CD4-positive, alpha-beta T cell treated with Interleukin-12 subunit alpha and Interleukin-12 subunit beta, for 1 hour (primary cell): ENCODE measurements around the gene PLEKHJ1.

Source experiments
- DNase-seq: peaks from one replicate; pipeline ENCODE4 v3.0.0-alpha.2; 2020

Gene PLEKHJ1

DNA sequence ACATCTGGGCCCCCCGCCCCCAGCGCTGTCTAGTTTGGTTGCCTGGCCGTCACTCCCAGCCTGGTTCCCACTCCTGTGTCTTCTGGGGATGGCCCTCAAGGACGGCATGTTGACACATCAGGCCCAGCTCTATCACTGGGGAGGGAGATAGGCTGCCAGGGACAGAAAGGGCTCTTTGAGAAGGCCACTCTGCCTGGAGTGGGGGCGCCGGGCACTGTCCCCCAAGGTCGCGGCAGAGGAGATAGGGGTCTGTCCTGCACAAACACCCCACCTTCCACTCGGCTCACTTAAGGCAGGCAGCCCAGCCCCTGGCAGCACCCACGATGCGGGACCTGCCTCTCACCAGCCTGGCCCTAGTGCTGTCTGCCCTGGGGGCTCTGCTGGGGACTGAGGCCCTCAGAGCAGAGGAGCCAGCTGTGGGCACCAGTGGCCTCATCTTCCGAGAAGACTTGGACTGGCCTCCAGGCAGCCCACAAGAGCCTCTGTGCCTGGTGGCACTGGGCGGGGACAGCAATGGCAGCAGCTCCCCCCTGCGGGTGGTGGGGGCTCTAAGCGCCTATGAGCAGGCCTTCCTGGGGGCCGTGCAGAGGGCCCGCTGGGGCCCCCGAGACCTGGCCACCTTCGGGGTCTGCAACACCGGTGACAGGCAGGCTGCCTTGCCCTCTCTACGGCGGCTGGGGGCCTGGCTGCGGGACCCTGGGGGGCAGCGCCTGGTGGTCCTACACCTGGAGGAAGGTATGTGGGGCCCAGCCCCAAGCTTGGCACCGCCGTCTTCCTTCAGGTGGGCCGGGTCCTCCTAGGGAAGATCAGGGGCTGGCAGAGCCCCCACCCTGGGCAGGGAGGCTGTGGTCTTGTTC lies 13.1 kb upstream of the PLEKHJ1 start, which contains the start of gene AMH:
Gene AMH, plus strand, starts transcription at position 314 of the 857 bp plus-strand sequence. Its CDS starts 10 bp downstream, at position 324.
- DNase-seq: no peak

- DNase-seq: no peak
These were observed 12.2 kb upstream of the PLEKHJ1 start for GRCh38 chr19:2248136-2249009.

- no peak for DNase-seq
These were observed 11.4 kb upstream of the PLEKHJ1 start for GRCh38 chr19:2247433-2248101.

- no peak for DNase-seq
These were observed 10.8 kb upstream of the PLEKHJ1 start for GRCh38 chr19:2246801-2247361.

GRCh38 chr19:2246014-2246620 lies 10.0 kb upstream of the PLEKHJ1 start:
- no peak for DNase-seq

GRCh38 chr19:2245273-2245672 lies 9.1 kb upstream of the PLEKHJ1 start:
- DNase-seq: no peak

DNA sequence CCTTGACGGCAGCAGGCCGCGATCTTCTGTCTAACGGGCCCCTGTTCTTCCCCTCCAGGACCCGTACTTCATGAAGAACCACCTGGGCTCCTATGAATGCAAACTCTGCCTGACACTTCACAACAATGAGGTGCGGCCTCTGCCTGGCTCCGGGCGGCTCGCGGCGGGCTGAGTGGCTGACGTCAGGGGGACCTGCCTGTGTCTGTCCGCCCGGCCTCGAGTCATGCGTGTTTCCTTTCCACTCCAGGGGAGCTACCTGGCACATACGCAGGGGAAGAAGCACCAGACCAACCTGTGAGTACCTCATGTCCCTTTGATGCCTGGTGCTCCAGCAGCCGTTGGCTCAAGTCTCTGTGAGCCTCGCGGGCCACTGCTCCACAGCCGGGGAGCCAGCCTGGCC lies 8.4 kb upstream of the PLEKHJ1 start:
- no peak for DNase-seq

- DNase-seq: no peak
These were observed 7.9 kb upstream of the PLEKHJ1 start for GRCh38 chr19:2244125-2244411.

DNA sequence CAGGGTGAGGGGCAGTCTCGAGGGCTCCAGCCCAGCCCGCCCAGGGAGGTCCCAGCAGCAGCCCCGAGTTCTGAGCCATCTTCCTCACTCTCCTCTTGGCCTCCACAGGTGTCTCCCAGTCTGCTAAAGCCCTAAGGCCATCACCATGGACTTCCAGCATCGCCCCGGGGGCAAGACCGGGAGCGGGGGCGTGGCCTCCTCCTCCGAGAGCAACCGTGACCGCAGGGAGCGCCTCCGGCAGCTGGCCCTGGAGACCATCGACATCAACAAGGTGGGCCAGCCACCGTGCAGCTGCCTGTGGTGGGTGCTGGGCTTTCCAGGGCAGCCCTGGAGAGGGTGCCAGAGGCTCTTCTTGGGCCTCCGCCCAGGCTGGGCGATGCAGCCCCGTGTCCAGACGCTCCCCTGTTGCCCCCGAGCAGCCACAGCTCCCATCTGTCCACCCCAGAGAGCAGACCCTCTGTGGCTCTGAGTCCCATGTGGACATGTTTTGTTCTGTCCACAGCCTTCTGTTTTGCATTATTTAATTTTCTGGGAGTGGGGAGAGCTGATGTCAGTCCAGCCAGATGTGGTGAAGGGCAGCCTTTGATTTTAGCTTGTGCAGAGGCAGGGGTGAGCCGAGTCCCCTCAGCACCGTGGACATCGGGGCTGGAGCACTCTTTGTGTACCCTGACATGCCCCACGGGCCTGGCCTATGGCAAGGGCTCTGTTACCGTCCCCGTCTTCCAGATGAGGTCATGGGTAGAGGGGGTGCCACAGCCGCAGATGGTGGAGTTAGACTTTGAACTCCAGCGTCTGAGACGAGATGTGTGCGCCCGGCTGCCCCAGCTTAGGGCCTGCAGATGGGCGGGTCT lies 7.4 kb upstream of the PLEKHJ1 start:
- no peak for DNase-seq

DNA sequence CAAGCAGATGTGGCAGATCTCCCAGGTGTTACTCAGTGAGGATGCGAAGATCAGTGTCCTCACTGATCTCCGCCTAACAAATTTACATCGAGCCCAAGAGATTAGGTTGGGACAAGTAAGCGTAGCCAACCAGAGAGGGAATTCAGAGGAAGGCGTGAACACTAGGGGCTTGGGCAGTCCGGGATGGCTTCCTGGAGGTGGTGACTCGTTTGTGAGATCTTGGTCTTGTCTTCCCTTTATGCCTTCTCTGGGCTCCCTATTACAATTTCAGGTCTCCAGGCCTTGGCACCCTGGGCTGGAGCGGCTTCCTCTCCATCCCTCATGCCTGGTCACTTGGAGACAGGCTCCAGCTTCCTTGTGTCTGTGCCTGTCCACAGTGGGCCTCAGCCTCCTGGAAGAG lies 6.7 kb upstream of the PLEKHJ1 start:
- DNase-seq: no peak

- no peak for DNase-seq
These were observed 6.0 kb upstream of the PLEKHJ1 start for GRCh38 chr19:2242092-2242537.

DNA sequence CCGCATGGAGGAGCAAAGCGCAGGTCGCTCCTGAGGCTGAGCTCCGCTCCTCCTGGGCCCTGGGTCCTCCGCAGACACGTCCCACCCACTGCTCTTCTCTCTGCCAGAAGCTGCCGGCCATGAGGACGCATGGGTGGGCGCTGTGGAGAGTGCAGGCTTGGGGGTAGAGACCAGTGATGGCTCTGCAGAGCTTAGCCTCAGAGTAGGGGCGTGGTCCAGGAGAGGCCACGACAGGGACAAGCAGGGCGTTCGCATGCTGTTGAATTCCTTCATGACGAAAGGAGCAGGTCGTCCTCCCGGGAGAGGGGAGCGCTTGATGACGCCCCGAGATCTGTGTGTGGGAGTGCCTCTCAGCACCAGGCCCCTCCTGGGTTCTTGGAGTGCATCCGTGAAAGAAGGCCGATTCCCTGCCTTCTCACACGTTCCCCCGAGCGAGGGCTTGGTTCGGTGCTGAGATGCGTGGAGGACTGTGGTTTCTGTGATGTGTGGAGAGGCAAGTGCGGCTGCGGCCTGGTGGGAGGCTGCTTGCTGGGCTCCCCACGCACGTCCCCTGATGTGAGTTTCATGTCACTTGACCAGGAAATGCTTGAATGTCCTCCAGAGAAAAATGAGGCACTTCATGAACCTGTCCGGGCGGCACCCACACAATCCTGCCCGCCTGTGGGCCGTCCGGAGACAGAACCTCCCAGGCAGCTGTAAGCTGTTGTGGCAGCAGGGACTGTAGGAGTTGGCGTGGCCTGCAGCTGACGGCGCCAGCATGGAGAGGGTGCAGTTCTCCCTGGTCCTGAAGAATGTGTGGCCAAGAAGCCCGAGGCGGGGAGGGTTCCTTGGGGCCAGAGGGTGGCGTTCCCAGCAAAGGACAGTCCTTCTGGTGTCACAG lies 5.0 kb upstream of the PLEKHJ1 start:
- DNase-seq: no peak

DNA sequence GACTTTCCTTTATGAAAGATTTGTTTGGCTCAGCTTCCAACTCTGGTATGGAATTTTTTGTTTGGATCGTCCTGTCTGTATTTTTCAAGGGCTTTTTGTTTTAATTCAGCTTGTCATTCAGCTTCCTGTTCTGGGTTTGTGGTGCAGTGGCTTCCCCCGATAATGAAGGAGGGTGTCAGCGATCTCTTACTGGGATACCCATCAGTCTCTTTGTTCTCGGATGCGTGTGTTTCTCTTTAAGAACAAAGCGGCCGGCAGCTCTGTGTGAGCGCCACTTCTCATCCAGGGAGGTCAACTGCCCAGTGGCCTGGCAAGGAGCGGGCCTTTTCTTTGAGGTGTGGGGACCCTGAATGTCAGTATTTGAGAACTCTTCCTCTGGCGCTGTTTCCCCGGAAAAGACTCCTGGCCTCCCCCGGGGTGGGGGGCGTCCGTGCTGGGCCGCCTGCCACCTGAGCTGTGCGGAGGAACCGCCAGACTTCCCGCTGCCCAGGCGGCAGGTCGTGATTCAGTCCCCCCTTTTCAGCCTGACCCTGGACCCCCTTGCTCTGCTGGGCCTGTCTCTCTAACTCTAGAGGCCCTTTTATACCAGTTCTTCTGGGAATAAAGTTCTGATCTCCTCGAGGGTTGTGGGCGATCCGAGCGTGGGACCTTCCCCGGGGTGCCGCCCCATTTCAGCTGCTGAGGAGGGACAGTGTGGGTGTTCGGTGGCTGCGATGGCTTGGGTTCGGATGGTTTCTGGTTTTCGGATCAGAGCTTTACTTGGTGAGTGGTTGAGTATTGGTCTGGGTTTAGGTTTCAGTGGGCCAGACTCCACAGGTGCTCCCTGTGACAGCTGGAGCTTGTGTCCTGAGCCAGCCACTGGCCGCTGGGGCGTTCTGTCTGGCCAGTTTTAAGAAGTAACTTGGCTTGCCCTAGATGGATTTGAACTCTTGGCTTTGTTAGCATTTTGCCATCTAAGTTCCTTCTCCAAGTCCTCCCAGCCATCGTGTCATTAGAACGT lies 3.9 kb upstream of the PLEKHJ1 start:
- peak; percentile 65 for DNase-seq

GRCh38 chr19:2239173-2239572 lies 3.0 kb upstream of the PLEKHJ1 start:
- DNase-seq: no peak

DNA sequence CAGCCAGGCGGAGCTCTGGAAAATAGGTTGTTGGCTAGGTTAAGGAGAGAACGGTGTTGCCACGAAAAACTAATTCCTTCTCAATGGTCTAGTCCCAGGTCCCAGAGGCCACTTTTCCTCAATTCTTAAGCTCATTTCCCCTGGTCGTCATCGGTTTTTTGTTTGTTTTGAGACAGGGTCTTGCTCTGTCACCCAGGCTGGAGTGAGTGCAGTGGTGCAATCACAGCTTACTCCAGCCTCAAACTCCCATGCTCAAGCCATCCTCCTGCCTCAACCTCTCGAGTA lies 1.7 kb upstream of the PLEKHJ1 start:
- no peak for DNase-seq

- no peak for DNase-seq
These were observed 1.1 kb upstream of the PLEKHJ1 start for GRCh38 chr19:2237051-2237868.

DNA sequence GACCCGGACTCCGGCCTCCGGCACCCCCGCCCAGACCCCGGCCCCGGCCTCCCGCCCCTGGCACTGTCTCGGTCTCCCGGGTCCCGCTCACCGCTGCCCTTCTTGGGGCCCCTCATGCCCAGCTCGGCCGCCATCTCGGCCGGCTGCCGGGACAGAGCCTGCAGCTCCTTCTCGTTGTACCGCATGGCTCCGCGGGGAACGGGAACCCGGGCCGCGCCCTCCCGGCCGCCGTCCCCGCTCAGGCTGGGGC lies 140 bp downstream of the PLEKHJ1 start:
- no peak for DNase-seq

DNA sequence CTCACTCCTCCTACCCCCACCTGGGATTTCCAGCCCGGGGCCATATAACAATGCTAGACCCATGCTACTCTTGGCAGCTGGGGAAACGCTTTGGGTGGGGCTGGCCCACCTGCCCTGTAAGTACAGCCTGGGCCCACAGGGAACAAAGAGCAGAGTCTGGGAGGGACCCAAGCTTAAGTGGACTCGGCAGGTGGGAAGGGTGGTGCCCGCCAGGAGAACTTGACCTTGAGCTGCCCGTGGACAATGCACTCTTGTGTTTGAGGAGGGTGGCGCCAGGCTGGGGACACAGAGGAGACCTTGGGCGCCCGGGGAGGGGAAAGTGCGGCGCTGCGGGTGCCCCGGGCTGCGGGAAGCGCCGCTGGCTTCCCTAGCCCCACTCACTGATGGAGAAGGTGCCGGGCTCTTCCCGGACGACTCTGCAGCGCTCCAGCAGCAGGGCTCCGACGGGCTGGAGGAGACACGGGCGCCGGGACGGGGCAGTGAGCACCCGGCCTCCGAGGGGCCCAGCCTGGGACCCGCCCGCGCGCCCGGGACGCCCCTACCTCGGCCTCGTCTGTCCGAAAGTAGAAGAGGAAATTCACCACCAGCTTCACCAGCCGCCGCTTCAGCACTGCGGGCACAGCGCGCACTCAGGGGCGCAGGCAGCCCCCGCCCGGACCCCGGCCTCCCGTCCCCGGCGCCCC lies 607 bp downstream of the PLEKHJ1 start:
- DNase-seq: no peak
